Spleen (tissue), 11 donors: Measurements from ENCODE around the gene IKZF3. TPM values are rescaled to one million over a fixed set of nuclear protein-coding genes. Genes with fewer than 3 reads are reported as not detected.

ENCODE experiments used
- DNase-seq: peaks from one replicate; pipeline ENCODE4 v3.0.0-alpha.2; 2020
- H3K27ac ChIP-seq, 8 donors: fragments of 200-600 bp; sonication (generic) in 7 of 8; 1 replicate in 4 of 8; 2 replicates in 4 of 8; pipeline versions ENCODE4 v1.5.0 to v1.8.0; 2016 to 2021; ENCODE audit warnings: inconsistent platforms in 4 of 8, mild to moderate bottlenecking in 4 of 8, moderate library complexity in 1 of 8
- H3K27me3 ChIP-seq, 7 donors: fragments of 200-600 bp; sonication (generic) in 6 of 7; replicated peaks in 1 of 7; 1 replicate in 4 of 7; 2 replicates in 3 of 7; pipeline versions ENCODE4 v1.5.0 to v1.8.0; 2016 to 2021; ENCODE audit warnings: inconsistent platforms in 3 of 7, mild to moderate bottlenecking in 1 of 7
- H3K36me3 ChIP-seq, 6 donors: fragments of 200-600 bp; sonication (generic) in 5 of 6; 1 replicate in 4 of 6; 2 replicates in 2 of 6; pipeline versions ENCODE4 v1.5.0 to v1.8.0; 2016 to 2021; ENCODE audit warnings: inconsistent platforms in 2 of 6
- H3K4me1 ChIP-seq, 6 donors: fragments of 200-600 bp; sonication (generic) in 5 of 6; 1 replicate in 3 of 6; 2 replicates in 3 of 6; pipeline versions ENCODE4 v1.5.0 to v1.8.0; 2016 to 2021; ENCODE audit warnings: inconsistent platforms in 3 of 6
- H3K4me3 ChIP-seq, 8 donors: fragments of 200-600 bp; sonication (generic) in 7 of 8; 1 replicate in 4 of 8; 2 replicates in 4 of 8; pipeline versions ENCODE4 v1.5.0 to v1.8.0; 2016 to 2021; ENCODE audit warnings: inconsistent platforms in 4 of 8, mild to moderate bottlenecking in 4 of 8, moderate library complexity in 2 of 8
- H3K9me3 ChIP-seq, 8 donors: fragments of 200-600 bp; sonication (generic) in 7 of 8; 1 replicate in 4 of 8; 2 replicates in 4 of 8; pipeline versions ENCODE4 v1.5.0 to v1.8.0; 2016 to 2021; ENCODE audit warnings: inconsistent platforms in 4 of 8
- POLR2A ChIP-seq, 3 donors: fragments of 450-650 bp; IDR thresholded peaks; one replicate each; pipeline ENCODE4 v1.5.1; 2017; ENCODE audit warnings: antibody characterized with exemption in 3 of 3, mild to moderate bottlenecking in 1 of 3
- POLR2AphosphoS5 ChIP-seq, 3 donors: sonication (generic); formaldehyde crosslinking; IDR thresholded peaks; one replicate each; pipeline ENCODE4 v1.5.1; 2017; ENCODE audit warnings: antibody characterized with exemption in 3 of 3
- WGBS, 5 donors: extraction: QIAGEN DNeasy Blood & Tissue Kit in 3 of 5; methylation state at CpG; one replicate each; pipeline versions ENCODE4 v1.1.5 to v1.1.7; 2013 to 2018; 5-methylcytosine and 5-hydroxymethylcytosine counted together
- intact Hi-C: fragments of 100-400 bp; cut with DNase I; formaldehyde crosslinking; loops from one replicate; pipeline ENCODE4 v1.15.0; 2023; ENCODE audit warnings: low total_unique reads
- polyA plus RNA-seq, 3 donors: library from polyadenylated mRNA; stranded (reverse); fragments of 200-250 nt; gene quantifications; one replicate each; pipeline ENCODE4 v1.2.1, GENCODE V29; 2013
- total RNA-seq, 7 donors: library from RNA; depleted of rRNA in 3 of 7; stranded (reverse); fragments of >200 nt in 3 of 7; fragmentation: NEBNext Ultra II Directional in 4 of 7; extraction: Animal tissue kit (Norgen Biotek cat#: 25700) in 4 of 7; gene quantifications; one replicate each; pipeline versions ENCODE4 v1.1.0 to v1.2.1, GENCODE V29; 2016 to 2021
- TF ChIP-seq, protein P1 (sequence below), 11 experiments: fragments of 200-600 bp in 7 of 11; fragments of 450-650 bp in 4 of 11; sonication (generic) in 4 of 11; IDR thresholded peaks in 8 of 11; conservative IDR thresholded peaks in 3 of 11; 1 replicate in 7 of 11; 2 replicates in 4 of 11; pipeline versions ENCODE4 v1.4.0 to v1.8.0; 2016 to 2021; ENCODE audit warnings: antibody characterized with exemption in 11 of 11, inconsistent platforms in 4 of 11, mild to moderate bottlenecking in 1 of 11
- donor health status: healthy with polysubstance abuse.
- donor health status: DM: no; HTN: no; CAD: no; lungs with moderate emphysema.
- donor health status: DM: no; HTN: no; CAD: no.
- donor health status: Bipolar disorder and iron deficiency.
- donor health status: healthy.
- donor health status: DM: no; HTN: no; CAD: no.
- donor health status: DM: yes; HTN: yes; CAD: no.

IKZF3 gene
- total and polyA plus RNA-seq, 10 donors, result 17.5 to 132 (median 84.1) TPM

DNA sequence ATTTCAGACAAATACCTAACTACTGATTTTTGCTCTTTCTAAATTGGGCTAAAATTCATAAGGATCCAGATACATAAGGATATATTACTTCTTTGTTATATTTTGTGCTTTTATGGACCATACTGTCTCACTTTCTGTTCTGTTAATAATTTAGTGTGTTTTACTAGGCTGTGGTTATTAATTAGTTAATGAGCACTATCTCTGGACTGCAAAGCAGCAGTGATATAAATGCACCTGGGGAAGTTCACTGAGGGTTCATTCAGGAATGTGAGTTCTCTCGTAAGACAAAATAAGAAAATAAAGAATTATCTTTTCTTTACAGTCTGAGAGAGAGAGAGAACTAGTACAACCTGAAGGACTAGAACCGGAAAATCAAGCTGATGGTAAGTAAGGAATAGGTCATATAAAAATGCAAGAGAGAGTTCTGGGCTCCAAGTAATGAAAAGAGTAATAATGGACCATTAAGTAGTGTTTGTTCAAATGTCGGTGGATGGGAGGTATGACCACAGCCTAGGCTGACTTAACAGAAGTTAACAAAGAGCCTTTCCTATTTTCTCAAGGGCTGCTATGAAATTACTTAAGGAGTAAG, 55.6 kb downstream of the IKZF3 start:
- Histone ChIP-seq H3K27ac (peak overlapping the region in 1 of 8 donors; percentile 42), H3K36me3 (peaks cover 0 to 30% (median 0%) of the 10 kb centered on the region in 6 donors), H3K4me1 (peaks cover 0 to 84% (median 12%) of the 10 kb centered on the region in 6 donors), H3K4me3 (no peak overlapping the region), H3K9me3 (no peaks in the 10 kb centered on the region), H3K27me3 (no peaks in the 10 kb centered on the region)
- intact Hi-C loops, result no loop called here
- TF ChIP-seq POLR2A (IDR thresholded peaks at IDR 0.05), result no peak
- TF ChIP-seq, protein P1, sequence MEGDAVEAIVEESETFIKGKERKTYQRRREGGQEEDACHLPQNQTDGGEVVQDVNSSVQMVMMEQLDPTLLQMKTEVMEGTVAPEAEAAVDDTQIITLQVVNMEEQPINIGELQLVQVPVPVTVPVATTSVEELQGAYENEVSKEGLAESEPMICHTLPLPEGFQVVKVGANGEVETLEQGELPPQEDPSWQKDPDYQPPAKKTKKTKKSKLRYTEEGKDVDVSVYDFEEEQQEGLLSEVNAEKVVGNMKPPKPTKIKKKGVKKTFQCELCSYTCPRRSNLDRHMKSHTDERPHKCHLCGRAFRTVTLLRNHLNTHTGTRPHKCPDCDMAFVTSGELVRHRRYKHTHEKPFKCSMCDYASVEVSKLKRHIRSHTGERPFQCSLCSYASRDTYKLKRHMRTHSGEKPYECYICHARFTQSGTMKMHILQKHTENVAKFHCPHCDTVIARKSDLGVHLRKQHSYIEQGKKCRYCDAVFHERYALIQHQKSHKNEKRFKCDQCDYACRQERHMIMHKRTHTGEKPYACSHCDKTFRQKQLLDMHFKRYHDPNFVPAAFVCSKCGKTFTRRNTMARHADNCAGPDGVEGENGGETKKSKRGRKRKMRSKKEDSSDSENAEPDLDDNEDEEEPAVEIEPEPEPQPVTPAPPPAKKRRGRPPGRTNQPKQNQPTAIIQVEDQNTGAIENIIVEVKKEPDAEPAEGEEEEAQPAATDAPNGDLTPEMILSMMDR (IDR thresholded peaks at IDR 0.05 in 8 of 11, conservative IDR thresholded peaks at IDR 0.05 in 3 of 11), result no peak
- 79 to 89% (median 84%) methylated on average over 3 of the region's 3 CpGs for WGBS, 5 donors
- no peak for DNase-seq

DNA sequence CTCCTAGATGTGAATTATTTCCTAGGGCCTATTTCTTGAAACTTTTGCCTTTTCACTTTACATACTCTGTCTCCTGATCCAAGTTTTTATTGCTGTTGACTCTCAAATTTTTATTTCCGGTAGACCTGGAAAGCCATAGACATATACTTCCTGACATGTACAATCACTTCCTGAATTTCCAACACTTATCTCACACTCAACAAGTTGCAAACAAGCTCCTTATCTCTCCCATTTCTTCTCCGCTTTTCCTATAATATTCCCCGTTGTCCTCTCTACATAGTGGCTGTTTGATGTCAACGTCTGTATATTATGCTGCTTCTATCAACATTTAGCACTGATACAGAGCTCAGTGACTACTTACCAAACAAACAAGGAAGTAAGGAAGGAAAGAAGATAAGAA, 59.3 kb downstream of the IKZF3 start:
- no peak overlapping the region for H3K4me3 ChIP-seq
- WGBS, 5 donors, result 50 to 61% (median 58%) methylated on average over 4 of the region's 4 CpGs

DNA sequence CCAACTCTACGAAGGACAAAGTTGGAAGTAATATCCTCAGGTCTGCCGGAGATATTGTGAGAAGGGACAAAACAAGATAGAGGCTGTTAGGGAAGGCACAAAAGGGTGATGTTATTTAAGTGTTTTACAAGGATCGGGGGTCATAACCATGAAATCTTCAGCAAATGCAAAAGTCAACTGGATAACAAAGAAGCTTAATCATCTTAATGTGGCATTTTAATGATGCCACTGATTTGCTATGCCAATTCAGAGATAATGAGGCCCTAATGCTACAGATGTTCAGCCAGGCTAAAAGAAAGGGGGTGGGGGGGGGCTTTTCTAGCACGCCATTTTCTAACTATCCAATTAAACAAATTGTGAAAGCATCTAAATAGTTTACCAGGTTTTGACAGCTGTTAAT, 63.1 kb downstream of the IKZF3 start:
- Histone ChIP-seq H3K9me3 (no peaks in the 10 kb centered on the region), H3K4me3 (no peak overlapping the region), H3K27me3 (no peaks in the 10 kb centered on the region), H3K27ac (peak overlapping the region in 7 of 8 donors; percentile 5 to 89 (median 57)), H3K4me1 (peaks cover 12 to 91% (median 29%) of the 10 kb centered on the region in 6 donors), H3K36me3 (peaks cover 0 to 7% (median 0%) of the 10 kb centered on the region in 6 donors)
- intact Hi-C loops, result no loop called here
- 70 to 91% (median 84%) methylated on average over 4 of the region's 4 CpGs for WGBS, 5 donors
- TF ChIP-seq, protein P1 (IDR thresholded peaks at IDR 0.05 in 8 of 11, conservative IDR thresholded peaks at IDR 0.05 in 3 of 11), result no peak
- no peak for TF ChIP-seq POLR2A (IDR thresholded peaks at IDR 0.05)
- DNase-seq, result no peak

More for the DNA sequence above, 59.3 kb downstream of the IKZF3 start:
- H3K4me1 ChIP-seq, result peaks cover 11 to 87% (median 21%) of the 10 kb centered on the region in 6 donors
- H3K36me3 ChIP-seq, result peaks cover 0 to 16% (median 0%) of the 10 kb centered on the region in 6 donors
- no peaks in the 10 kb centered on the region for H3K9me3 ChIP-seq
- no peak for TF ChIP-seq POLR2AphosphoS5 (IDR thresholded peaks at IDR 0.05)
- no peak for TF ChIP-seq POLR2A (IDR thresholded peaks at IDR 0.05)
- TF ChIP-seq, protein P1 (IDR thresholded peaks at IDR 0.05 in 8 of 11, conservative IDR thresholded peaks at IDR 0.05 in 3 of 11), result no peak
- H3K27me3 ChIP-seq, result no peaks in the 10 kb centered on the region
- peak overlapping the region in 2 of 8 donors; percentile 15 to 50 for H3K27ac ChIP-seq
- DNase-seq, result no peak
- intact Hi-C loops, result no loop called here

DNA sequence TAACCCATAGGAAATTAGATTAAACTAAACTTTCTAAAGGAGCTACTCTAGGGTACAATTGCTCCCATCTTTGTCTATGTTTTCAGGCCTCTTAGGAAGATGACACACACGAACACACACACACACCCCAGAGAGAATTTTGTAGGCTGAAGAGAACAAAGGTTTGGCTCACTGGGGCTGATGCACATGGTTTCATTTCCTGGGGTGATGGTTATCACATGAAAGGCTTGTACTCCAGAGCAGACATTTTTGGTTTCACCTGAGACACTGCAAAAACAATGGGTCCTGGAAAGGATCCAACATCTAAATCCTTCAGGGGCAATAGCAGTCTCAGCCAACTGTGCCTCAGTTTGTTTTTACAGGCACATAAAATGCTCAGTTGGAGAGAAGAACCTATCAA, 63.6 kb downstream of the IKZF3 start:
- intact Hi-C loops, result no loop called here
- Histone ChIP-seq H3K27ac (peak overlapping the region in 7 of 8 donors; percentile 35 to 89 (median 57)), H3K36me3 (peaks cover 0 to 7% (median 0%) of the 10 kb centered on the region in 6 donors), H3K4me1 (peaks cover 12 to 91% (median 33%) of the 10 kb centered on the region in 6 donors), H3K4me3 (no peak overlapping the region), H3K27me3 (no peaks in the 10 kb centered on the region), H3K9me3 (no peaks in the 10 kb centered on the region)
- peak in 1 of 3 donors; percentile 53 for TF ChIP-seq POLR2AphosphoS5 (IDR thresholded peaks at IDR 0.05)
- TF ChIP-seq, protein P1 (IDR thresholded peaks at IDR 0.05 in 8 of 11, conservative IDR thresholded peaks at IDR 0.05 in 3 of 11), result no peak
- WGBS, 5 donors, result 31 to 40% (median 38%) methylated on average over 1 of the region's 1 CpG
- no peak for DNase-seq
